HG02678 (cell line): ENCODE results near the gene NCAPD3.
"Not testable (repeated sequence)": the region's sequence is repeated elsewhere in the genome, so short reads cannot be mapped to it uniquely, and the experiment has no call there.

Experiments used
- ATAC-seq: cut with Tn5 transposase; IDR thresholded peaks from one replicate; pipeline ENCODE4 v1.9.1; 2021; ENCODE audit warnings: mild to moderate bottlenecking, moderate library complexity; ENCODE audit not compliant: unreplicated experiment

The NCAPD3 gene

GRCh38 chr11:134223836-134224709 is at the start of gene NCAPD3, which contains the start of gene VPS26B:
Gene NCAPD3, minus strand, starts transcription at chr11:134223967. Its CDS starts 41 bp downstream, at chr11:134223926.
Gene VPS26B, plus strand, starts transcription at chr11:134224671. Its CDS starts 452 bp downstream, at chr11:134225123.
- ATAC-seq: peak; percentile 76

DNA sequence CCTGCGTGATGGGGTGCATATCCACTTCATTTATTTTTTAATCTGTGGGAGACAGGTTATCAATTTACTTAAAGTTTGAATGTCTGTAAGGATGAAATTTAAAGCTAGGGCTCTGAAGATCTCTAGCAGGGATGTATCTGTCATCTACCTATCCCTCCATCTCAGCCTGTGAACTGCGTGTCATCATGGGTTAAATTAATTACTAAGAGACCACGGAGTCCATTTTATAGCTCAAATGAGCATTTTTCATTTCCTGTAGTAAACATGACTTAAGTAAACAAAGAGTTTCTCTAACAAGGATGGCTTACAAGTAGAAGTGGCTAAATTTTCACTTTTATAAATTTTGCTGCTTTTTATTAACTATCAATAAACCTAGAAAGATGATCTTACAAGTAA is 49.5 kb upstream of the NCAPD3 start:
- no peak for ATAC-seq

DNA sequence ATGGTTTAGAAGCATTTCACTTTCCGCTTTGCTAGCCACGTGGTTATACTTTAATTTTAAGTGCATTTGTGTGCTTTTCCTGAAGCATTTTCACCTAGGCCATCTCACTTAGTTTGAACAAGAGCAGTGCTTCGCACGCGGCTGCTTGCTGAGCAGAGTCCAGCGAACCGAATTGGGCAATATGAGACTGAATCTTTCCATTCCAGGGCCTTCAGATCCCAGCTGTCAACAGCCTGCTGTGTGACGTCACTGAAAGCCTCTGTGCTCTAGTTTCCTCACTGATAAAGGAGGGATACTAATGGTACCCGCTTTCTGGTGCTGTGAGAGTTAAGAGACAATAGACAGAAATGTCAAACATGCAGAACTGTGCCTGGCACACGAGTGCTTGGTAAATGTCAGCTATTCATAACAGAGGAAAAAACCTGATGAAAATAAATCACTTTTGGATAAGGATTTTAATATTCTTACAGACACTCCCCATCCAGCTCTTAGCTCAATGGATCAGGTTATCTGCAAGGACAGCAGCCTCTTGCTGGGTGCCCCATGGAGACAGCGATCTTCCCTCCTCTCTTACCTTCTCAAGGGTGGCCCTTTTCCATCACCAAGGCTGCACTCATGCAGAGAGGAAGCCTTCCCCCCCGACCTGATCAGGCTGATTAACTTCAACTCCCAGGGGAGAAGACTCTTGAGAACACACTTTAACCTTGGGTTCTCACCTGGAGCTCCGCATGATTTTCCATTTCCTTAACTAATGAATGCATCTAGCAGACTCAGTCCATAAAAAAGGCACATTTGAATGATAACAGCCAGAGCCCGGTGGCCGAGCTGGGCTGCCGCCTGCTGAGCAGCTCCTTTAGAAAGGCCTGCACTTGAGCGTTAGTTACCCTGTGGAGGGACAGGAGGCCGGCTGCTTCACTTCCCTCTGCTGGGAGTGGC is 48.9 kb upstream of the NCAPD3 start:
- ATAC-seq: no peak

GRCh38 chr11:134271978-134272377 is 48.2 kb upstream of the NCAPD3 start:
- no peak for ATAC-seq

- ATAC-seq: no peak
These were observed 46.5 kb upstream of the NCAPD3 start for GRCh38 chr11:134270250-134270714.

- ATAC-seq: no peak
These were observed 44.2 kb upstream of the NCAPD3 start for GRCh38 chr11:134267966-134268365.

DNA sequence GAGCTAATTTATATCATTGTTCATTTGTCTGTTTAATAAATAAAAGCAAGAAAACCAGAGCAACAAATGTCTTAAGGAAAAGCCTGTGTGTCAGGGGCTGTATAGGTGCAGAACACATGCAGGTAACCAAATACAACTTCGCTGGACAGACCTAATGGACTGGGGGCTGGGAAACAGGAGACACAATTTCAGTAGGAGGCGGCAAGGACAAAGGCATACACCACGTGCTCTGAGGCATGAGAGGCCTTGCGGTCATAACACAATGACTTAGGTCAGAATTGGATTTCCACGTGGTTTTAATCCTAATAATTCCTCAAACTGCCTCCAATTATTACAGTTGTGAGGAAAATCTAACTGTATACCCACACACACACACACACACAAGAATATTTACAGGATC is 43.7 kb upstream of the NCAPD3 start:
- no peak for ATAC-seq

- no peak for ATAC-seq
These were observed 43.1 kb upstream of the NCAPD3 start for GRCh38 chr11:134266841-134267251.

GRCh38 chr11:134266440-134266839 is 42.7 kb upstream of the NCAPD3 start:
- ATAC-seq: no peak

DNA sequence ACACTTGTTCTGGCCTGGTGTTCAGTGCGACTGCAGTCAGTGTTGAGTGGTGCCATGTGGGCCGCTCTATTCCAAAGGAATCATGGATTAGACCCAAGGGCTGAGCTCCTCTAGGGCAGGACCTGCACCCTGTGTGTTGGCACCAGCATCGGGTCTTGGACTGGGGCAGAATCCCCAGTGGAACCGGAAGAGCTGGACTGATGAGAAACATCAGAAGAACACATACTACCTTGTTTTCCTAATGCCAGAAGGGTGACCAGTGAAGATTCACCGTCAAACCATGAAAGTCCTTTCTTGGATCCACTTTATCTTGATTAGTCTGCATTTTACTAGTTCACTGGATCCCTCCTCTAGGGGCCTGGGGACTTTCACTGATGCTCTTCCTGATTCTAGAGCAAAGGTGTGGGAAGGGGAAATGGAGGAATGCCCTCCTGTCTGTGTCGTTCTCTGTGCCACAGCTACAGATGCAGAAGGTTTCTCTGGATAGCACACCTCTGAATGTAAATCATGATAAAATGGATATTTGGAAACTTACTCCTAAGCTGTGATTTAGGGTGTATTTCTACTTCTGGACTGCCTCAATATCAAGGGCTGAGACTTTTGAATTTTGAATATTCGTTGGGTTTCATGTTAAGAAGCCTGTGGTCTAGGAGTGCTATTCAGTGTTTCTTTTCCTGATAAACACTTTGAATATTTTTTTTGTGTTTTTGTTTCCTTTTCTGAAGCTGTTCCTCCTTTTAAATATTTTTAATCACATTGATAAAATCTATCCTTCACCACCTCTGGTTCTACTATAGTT is 41.4 kb upstream of the NCAPD3 start:
- no peak for ATAC-seq

GRCh38 chr11:134261626-134262488 is 38.1 kb upstream of the NCAPD3 start:
- ATAC-seq: no peak

DNA sequence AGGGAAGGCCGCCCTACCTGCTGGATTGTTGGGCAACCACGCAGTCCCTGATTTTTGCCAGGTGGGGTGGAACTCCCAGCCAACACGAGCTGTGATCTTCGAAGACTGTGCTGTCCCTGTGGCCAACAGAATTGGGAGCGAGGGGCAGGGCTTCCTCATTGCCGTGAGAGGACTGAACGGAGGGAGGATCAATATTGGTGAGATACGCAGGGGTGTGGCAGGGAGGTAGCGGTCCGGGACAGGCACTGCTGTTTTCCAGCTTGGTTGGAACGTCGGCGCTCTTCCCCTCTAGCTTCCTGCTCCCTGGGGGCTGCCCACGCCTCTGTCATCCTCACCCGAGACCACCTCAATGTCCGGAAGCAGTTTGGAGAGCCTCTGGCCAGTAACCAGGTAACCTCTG is 37.2 kb upstream of the NCAPD3 start:
- ATAC-seq: no peak

DNA sequence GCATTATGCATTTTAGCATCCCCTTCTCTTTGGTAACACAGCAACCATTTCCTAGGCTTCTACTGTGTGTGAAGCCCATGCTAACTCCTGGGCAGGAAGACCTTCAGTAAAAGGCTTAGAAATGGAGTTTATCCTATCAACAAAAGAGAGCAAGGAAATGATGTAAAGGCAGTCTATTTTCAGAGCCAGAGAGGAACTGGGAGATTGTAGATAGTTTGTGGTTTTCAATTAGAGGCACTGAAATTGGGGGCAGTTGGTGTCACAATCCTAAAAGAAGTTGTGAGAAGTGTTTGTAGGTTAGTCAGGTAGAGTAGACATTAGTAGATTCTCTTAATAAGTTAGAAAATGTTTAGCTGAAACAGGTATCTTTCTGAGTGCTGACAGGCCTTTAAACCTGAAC is 36.7 kb upstream of the NCAPD3 start:
- no peak for ATAC-seq

DNA sequence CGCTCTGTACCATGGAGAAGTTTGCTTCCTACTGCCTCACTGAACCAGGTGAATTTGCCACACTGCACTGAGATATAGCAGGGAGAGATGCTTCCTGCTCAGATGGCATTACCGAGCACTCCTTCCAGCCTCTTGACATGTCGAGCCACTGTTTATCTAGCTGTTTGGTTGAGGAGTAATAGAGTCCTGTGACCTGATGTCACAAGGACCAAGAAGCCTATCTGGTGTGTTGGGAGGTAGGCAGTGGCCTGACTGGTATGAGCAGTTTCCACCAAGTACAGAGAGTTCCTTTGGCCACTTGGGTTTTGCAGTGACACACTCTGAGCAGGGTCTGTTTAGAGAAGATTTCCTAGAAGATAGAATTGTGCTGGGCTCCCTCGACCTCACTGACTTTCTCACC is 34.8 kb upstream of the NCAPD3 start:
- no peak for ATAC-seq

DNA sequence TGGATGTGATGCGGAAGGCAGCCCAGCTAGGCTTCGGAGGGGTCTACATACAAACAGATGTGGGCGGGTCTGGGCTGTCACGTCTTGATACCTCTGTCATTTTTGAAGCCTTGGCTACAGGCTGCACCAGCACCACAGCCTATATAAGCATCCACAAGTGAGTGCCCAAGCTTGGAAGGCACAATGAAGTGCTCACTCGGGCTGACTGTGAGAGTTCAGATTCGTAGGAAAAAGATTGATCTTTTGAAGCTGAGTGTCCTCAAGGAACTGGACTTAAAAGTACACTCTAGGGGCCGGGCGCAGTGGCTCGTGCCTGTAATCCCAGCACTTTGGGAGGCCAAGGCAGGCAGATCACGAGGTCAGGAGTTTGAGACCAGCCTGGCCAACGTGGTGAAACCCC is 33.3 kb upstream of the NCAPD3 start:
- no peak for ATAC-seq

GRCh38 chr11:134255184-134255561 is 31.4 kb upstream of the NCAPD3 start:
- ATAC-seq: not testable (repeated sequence)

- no peak for ATAC-seq
These were observed 30.8 kb upstream of the NCAPD3 start for GRCh38 chr11:134254433-134255183.

DNA sequence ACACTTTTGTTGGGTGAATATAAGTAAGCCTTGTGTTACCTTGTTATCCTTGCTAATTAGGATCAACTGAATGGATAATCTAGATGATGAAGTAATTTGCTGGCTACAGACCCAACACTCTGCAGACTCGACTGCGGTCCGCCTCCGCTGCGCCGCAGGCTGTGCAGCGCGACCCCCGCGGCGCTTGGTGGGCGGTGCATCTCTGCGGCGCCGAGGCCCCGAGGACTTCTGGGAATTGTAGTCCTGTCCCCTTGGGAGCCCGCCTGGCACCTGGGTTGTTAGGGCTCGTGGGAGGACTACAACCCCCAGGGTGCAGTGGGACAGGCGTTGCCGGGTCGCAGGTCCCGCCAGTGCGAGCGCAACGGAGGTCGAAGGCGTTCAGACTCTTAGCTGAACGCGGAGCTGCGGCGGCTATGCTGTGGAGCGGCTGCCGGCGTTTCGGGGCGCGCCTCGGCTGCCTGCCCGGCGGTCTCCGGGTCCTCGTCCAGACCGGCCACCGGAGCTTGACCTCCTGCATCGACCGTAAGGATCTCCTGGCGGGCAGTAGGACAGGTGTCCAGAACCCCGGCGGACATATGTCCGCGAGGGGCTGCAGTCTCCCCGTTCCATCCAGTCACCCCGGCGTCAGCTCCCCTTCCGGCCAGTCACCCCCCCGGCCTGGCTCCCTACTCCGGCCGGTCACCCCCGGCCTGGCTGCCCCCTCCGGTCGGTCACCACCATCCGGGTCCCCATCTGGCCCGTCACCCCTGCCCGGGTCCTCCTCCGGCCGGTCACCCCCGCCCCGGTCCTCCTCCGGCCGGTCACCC is 29.6 kb upstream of the NCAPD3 start, which contains the start of the genes ACAD8 and THYN1:
Gene ACAD8 (plus strand): TSS at position 381 of the 806 bp plus-strand sequence. CDS start 33 bp downstream, at position 414.
Gene THYN1 (minus strand): TSS at position 165 of the 806 bp plus-strand sequence. CDS start 470 bp downstream, outside the sequence.
- peak; percentile 99 for ATAC-seq
